ENCODE data around the gene TBPL2.
A peak's percentile ranks its signal among the peaks of the same experiment; 100 is the strongest.
"Not testable (repeated sequence)": the region's sequence is repeated elsewhere in the genome, so short reads cannot be mapped to it uniquely, and the experiment has no call there.

Gene TBPL2

GRCh38 chr14:55440385-55440784 is at the start of gene TBPL2:
Gene TBPL2, minus strand, starts transcription at chr14:55440616. Its CDS starts 167 bp downstream, at chr14:55440449.
- DNase-seq (ENCODE audit: low read depth, low spot score): no peak

GRCh38 chr14:55488204-55488603 is 47.8 kb upstream of the TBPL2 start:
- no peak for DNase-seq (ENCODE audit: low read depth, low spot score)

GRCh38 chr14:55482936-55483605 is 42.7 kb upstream of the TBPL2 start:
- no peak for DNase-seq (ENCODE audit: low read depth, low spot score)

- DNase-seq (ENCODE audit: low read depth, low spot score): no peak
These were observed 41.4 kb upstream of the TBPL2 start for GRCh38 chr14:55481769-55482168.

- no peak for DNase-seq (ENCODE audit: low read depth, low spot score)
These were observed 37.3 kb upstream of the TBPL2 start for GRCh38 chr14:55477680-55478079.

- not testable (repeated sequence) for DNase-seq (ENCODE audit: low read depth, low spot score)
These were observed 36.0 kb upstream of the TBPL2 start for GRCh38 chr14:55476448-55476847.

GRCh38 chr14:55473786-55474185 is 33.4 kb upstream of the TBPL2 start:
- DNase-seq (ENCODE audit: low read depth, low spot score): no peak

GRCh38 chr14:55470025-55470424 is 29.6 kb upstream of the TBPL2 start:
- no peak for DNase-seq (ENCODE audit: low read depth, low spot score)

GRCh38 chr14:55467307-55467706 is 26.9 kb upstream of the TBPL2 start:
- DNase-seq (ENCODE audit: low read depth, low spot score): no peak

GRCh38 chr14:55458800-55459515 is 18.5 kb upstream of the TBPL2 start:
- DNase-seq (ENCODE audit: low read depth, low spot score): no peak

- DNase-seq (ENCODE audit: low read depth, low spot score): no peak
These were observed 17.1 kb upstream of the TBPL2 start for GRCh38 chr14:55457496-55457895.

GRCh38 chr14:55456411-55456810 is 16.0 kb upstream of the TBPL2 start:
- not testable (repeated sequence) for DNase-seq (ENCODE audit: low read depth, low spot score)

- DNase-seq (ENCODE audit: low read depth, low spot score): no peak
These were observed 14.0 kb upstream of the TBPL2 start for GRCh38 chr14:55454264-55455002.

GRCh38 chr14:55451950-55452349 is 11.5 kb upstream of the TBPL2 start:
- no peak for DNase-seq (ENCODE audit: low read depth, low spot score)

GRCh38 chr14:55451398-55451797 is 11.0 kb upstream of the TBPL2 start:
- DNase-seq (ENCODE audit: low read depth, low spot score): no peak

GRCh38 chr14:55450987-55451386 is 10.6 kb upstream of the TBPL2 start:
- DNase-seq (ENCODE audit: low read depth, low spot score): no peak

- DNase-seq (ENCODE audit: low read depth, low spot score): no peak
These were observed 10.1 kb upstream of the TBPL2 start for GRCh38 chr14:55450539-55450938.

- DNase-seq (ENCODE audit: low read depth, low spot score): no peak
These were observed 9.7 kb upstream of the TBPL2 start for GRCh38 chr14:55450124-55450523.

GRCh38 chr14:55449116-55449515 is 8.7 kb upstream of the TBPL2 start:
- DNase-seq (ENCODE audit: low read depth, low spot score): no peak

- DNase-seq (ENCODE audit: low read depth, low spot score): no peak
These were observed 7.8 kb upstream of the TBPL2 start for GRCh38 chr14:55448141-55448614.

- DNase-seq (ENCODE audit: low read depth, low spot score): no peak
These were observed 6.4 kb upstream of the TBPL2 start for GRCh38 chr14:55446833-55447232.

- peak; percentile 28 for DNase-seq (ENCODE audit: low read depth, low spot score)
These were observed 5.8 kb upstream of the TBPL2 start for GRCh38 chr14:55446127-55446736.

Data from activated CD4-positive, CD25-positive, alpha-beta regulatory T cell treated with anti-CD3 and anti-CD28 coated beads, Interleukin-2, amount 50 U/mL, for 16 hours (primary cell).